Endothelial cell of umbilical vein (primary cell): ENCODE measurements around the gene C1QTNF8. TPM values are rescaled to one million over a fixed set of nuclear protein-coding genes. Genes with fewer than 3 reads are reported as not detected.

Source experiments
- BruUV-seq: library from RNA; stranded (reverse); fragments of 400-500 nt; replicated peaks from 2 replicates; lab custom pipeline; 2021; lab: Mats Ljungman, UMichigan
- CTCF ChIA-PET: fragments of 300-600, 350-600 bp; sonication (Branson Sonifier 250); formaldehyde crosslinking; loops from one replicate; lab custom pipeline; 2021; ENCODE audit warnings: antibody characterized with exemption, inconsistent platforms; lab: Charles Lee
- POLR2A ChIA-PET: fragments of 300-600, 350-600 bp; sonication (Branson Sonifier 250); formaldehyde crosslinking; loops from one replicate; lab custom pipeline; 2021; ENCODE audit warnings: antibody characterized with exemption, inconsistent platforms; lab: Charles Lee
- DNase-seq: peaks from one replicate; pipeline ENCODE4 v3.0.0-alpha.2; 2011; ENCODE audit warnings: low read depth, low spot score
- FAIRE-seq: peaks from 2 replicates; lab custom pipeline; 2011; peaks lifted over from hg19 to GRCh38; lab: Jason Lieb, UNC
- H2AFZ ChIP-seq: 2 replicates; pipeline ENCODE4 v1.6.0; 2012; ENCODE audit warnings: low read depth, low read length, control low read depth, inconsistent platforms
- H3K27ac ChIP-seq: 2 replicates; pipeline ENCODE4 v1.5.1; 2011; ENCODE audit warnings: low read depth, mild to moderate bottlenecking, control low read depth, low read length, moderate library complexity; ENCODE audit not compliant: insufficient read depth
- H3K27me3 ChIP-seq, 2 experiments: 2 replicates each; pipeline versions ENCODE4 v1.6.0 to v1.6.1; 2011; ENCODE audit warnings: low read length in 2 of 2, mixed read lengths in 1 of 2; ENCODE audit not compliant: control insufficient read depth in 2 of 2, insufficient read depth in 2 of 2
- H3K36me3 ChIP-seq, 2 experiments: 2 replicates in 1 of 2; 3 replicates in 1 of 2; pipeline ENCODE4 v1.5.1; 2011; ENCODE audit warnings: low read length in 2 of 2, mild to moderate bottlenecking in 1 of 2, moderate library complexity in 1 of 2; ENCODE audit not compliant: control insufficient read depth in 2 of 2, insufficient read depth in 2 of 2; ENCODE audit errors: extremely low read depth in 1 of 2
- H3K4me1 ChIP-seq: 3 replicates; pipeline ENCODE4 v1.5.1; 2011; ENCODE audit warnings: mild to moderate bottlenecking, low read length; ENCODE audit not compliant: control insufficient read depth, insufficient read depth; ENCODE audit errors: extremely low read depth
- H3K4me2 ChIP-seq: 2 replicates; pipeline ENCODE4 v1.6.1; 2011; ENCODE audit warnings: low read length, control low read depth, mixed read lengths; ENCODE audit not compliant: insufficient read depth
- H3K4me3 ChIP-seq, 3 experiments: fragments of 200-600 bp in 1 of 3; sonication (generic), shearing (Covaris generic) in 1 of 3; replicated peaks in 1 of 3; 2 replicates each; pipeline ENCODE4 v1.5.1; 2011 to 2016; ENCODE audit warnings: control low read depth in 3 of 3, low read length in 3 of 3, mild to moderate bottlenecking in 2 of 3, inconsistent platforms in 1 of 3, low read depth in 1 of 3, moderate library complexity in 1 of 3; ENCODE audit not compliant: insufficient read depth in 1 of 3
- H3K79me2 ChIP-seq: 2 replicates; pipeline ENCODE4 v1.6.0; 2012; ENCODE audit warnings: low read length, inconsistent platforms; ENCODE audit not compliant: control insufficient read depth, insufficient read depth
- H3K9ac ChIP-seq: replicated peaks from 2 replicates; pipeline ENCODE3; 2011; ENCODE audit warnings: low read length, control low read depth; ENCODE audit not compliant: insufficient read depth; ENCODE audit errors: extremely low read depth
- H3K9me1 ChIP-seq: replicated peaks from 3 replicates; pipeline ENCODE4 v1.6.0; 2011; ENCODE audit warnings: mild to moderate bottlenecking, low read length; ENCODE audit not compliant: control insufficient read depth, insufficient read depth; ENCODE audit errors: extremely low read depth
- H3K9me3 ChIP-seq: replicated peaks from 2 replicates; pipeline ENCODE4 v1.5.1; 2012; ENCODE audit warnings: low read length, inconsistent platforms; ENCODE audit not compliant: control insufficient read depth, insufficient read depth
- H4K20me1 ChIP-seq: replicated peaks from 2 replicates; pipeline ENCODE3; 2011; ENCODE audit warnings: mild to moderate bottlenecking, low read length; ENCODE audit not compliant: control insufficient read depth, insufficient read depth; ENCODE audit errors: extremely low read depth
- CTCF ChIP-seq, 2 donors: IDR thresholded peaks; 1 replicate in 1 of 2; 2 replicates in 1 of 2; pipeline ENCODE4 v1.5.1; 2011; ENCODE audit warnings: low read length in 2 of 2, mild to moderate bottlenecking in 2 of 2, moderate library complexity in 2 of 2, control low read depth in 1 of 2, inconsistent platforms in 1 of 2, low read depth in 1 of 2; ENCODE audit not compliant: insufficient read depth in 1 of 2; ENCODE audit errors: extremely low read depth in 1 of 2
- EZH2 ChIP-seq: IDR thresholded peaks from 2 replicates; pipeline ENCODE4 v1.6.1; 2012; ENCODE audit warnings: borderline replicate concordance, low read depth, mild to moderate bottlenecking, moderate library complexity, low read length, inconsistent platforms; ENCODE audit not compliant: severe bottlenecking
- FOS ChIP-seq: IDR thresholded peaks from 2 replicates; pipeline ENCODE4 v1.6.1; 2011; ENCODE audit warnings: mild to moderate bottlenecking, low read length, moderate library complexity, borderline replicate concordance; ENCODE audit not compliant: insufficient read depth
- GATA2 ChIP-seq: IDR thresholded peaks from 2 replicates; pipeline ENCODE4 v1.7.0; 2011; ENCODE audit warnings: low read depth, mild to moderate bottlenecking, moderate library complexity, mixed read lengths, low read length; ENCODE audit not compliant: insufficient read length, insufficient read depth
- JUN ChIP-seq: IDR thresholded peaks from 2 replicates; pipeline ENCODE4 v1.6.1; 2011; ENCODE audit warnings: borderline replicate concordance, low read depth; ENCODE audit not compliant: insufficient read length, insufficient read depth
- MAX ChIP-seq: IDR thresholded peaks from 2 replicates; pipeline ENCODE4 v1.6.1; 2011; ENCODE audit not compliant: insufficient read depth, insufficient read length
- MYC ChIP-seq: IDR thresholded peaks from one replicate; pipeline ENCODE4 v1.6.1; 2011; ENCODE audit warnings: mild to moderate bottlenecking, low read depth, low read length
- POLR2A ChIP-seq: IDR thresholded peaks from 2 replicates; pipeline ENCODE4 v1.6.1; 2012; ENCODE audit warnings: low read depth, mild to moderate bottlenecking, control low read depth, low read length
- POLR2AphosphoS5 ChIP-seq: IDR thresholded peaks from 2 replicates; pipeline ENCODE4 v1.6.1; 2012; ENCODE audit warnings: low read depth, mild to moderate bottlenecking, control low read depth, low read length, moderate library complexity; ENCODE audit not compliant: insufficient read depth
- dilution Hi-C: fragments of 300-500 bp; cut with MboI; formaldehyde crosslinking; loops from one replicate; pipeline ENCODE4 v1.15.0; 2019; ENCODE audit warnings: low sequenced_read_pairs; ENCODE audit not compliant: extremely low pct_ligation_motif_present
- intact Hi-C: fragments of 100-400 bp; cut with micrococcal nuclease; formaldehyde crosslinking; loops from one replicate; pipeline ENCODE4 v1.10.0; 2022
- polyA plus RNA-seq, 4 experiments: library from polyadenylated mRNA; depleted of rRNA in 3 of 4; stranded (reverse) in 3 of 4; unstranded in 1 of 4; fragments of >200 nt; gene quantifications; 2 replicates each; pipeline versions ENCODE4 v1.2.1 to v1.2.3, GENCODE V29; 2011 to 2012; ENCODE audit warnings: missing spikeins in 1 of 4
- total RNA-seq: library from RNA; stranded (reverse); gene quantifications from 2 replicates; pipeline ENCODE4 v1.2.3, GENCODE V29; 2021

The C1QTNF8 gene
- total and polyA plus RNA-seq, 2 donors (not counting 3 experiments of a cell fraction or from before 2014, with no cell fraction given) = not detected

GRCh38 chr16:1134776-1135458 is 38.9 kb upstream of the C1QTNF8 start:
- TF ChIP-seq POLR2AphosphoS5 (no peak), GATA2 (no peak), MYC (no peak), JUN (no peak), POLR2A (no peak), MAX (no peak), EZH2 (no peak), FOS (no peak), CTCF (IDR thresholded peaks at IDR 0.05; ENCODE audit: extremely low read depth in 1 of 2, insufficient read depth in 1 of 2, low read depth in 1 of 2, low read length in 2 of 2) (no peak)
- Histone ChIP-seq H4K20me1 (no peaks in the 10 kb centered on the region), H3K9ac (no peak overlapping the region), H3K27ac (no peak overlapping the region), H3K27me3 (no peaks in the 10 kb centered on the region), H3K9me1 (no peaks in the 10 kb centered on the region), H3K4me3 (no peak overlapping the region), H2AFZ (no peak overlapping the region), H3K79me2 (no peaks in the 10 kb centered on the region), H3K9me3 (no peaks in the 10 kb centered on the region), H3K4me2 (no peak overlapping the region), H3K4me1 (no peaks in the 10 kb centered on the region), H3K36me3 (no peaks in the 10 kb centered on the region)
- no TSS peak for BruUV-seq
- FAIRE-seq = no peak
- no peak for DNase-seq
- dilution Hi-C loops = no loop called here
- ChIA-PET POLR2A (no interaction called here), CTCF (interaction anchor here (0.7 kb wide), 1 partner anchor 166 kb away, joined by 3 read pairs; no protein-coding TSS in a partner anchor)
- intact Hi-C loops = no loop called here
